OCI-M1 (cell line): ENCODE results near the gene CCDC80.
"Not testable (repeated sequence)": the region's sequence is repeated elsewhere in the genome, so short reads cannot be mapped to it uniquely, and the experiment has no call there.

Experiments used
- DNase-seq: peaks from one replicate; lab custom pipeline; 2025; lab: John Stamatoyannopoulos, UW

The CCDC80 gene

GRCh38 chr3:112583105-112583504 is 57.8 kb downstream of the CCDC80 start:
- DNase-seq = no peak

GRCh38 chr3:112582244-112582874 is 58.6 kb downstream of the CCDC80 start:
- peak; percentile 56 for DNase-seq

- no peak for DNase-seq
Observed at GRCh38 chr3:112579697-112580096, 61.2 kb downstream of the CCDC80 start.

- DNase-seq = peak; percentile 36
Observed at GRCh38 chr3:112579232-112579631, 61.7 kb downstream of the CCDC80 start.

- DNase-seq = no peak
Observed at GRCh38 chr3:112572701-112573100, 68.2 kb downstream of the CCDC80 start.

GRCh38 chr3:112569265-112569664 is 71.7 kb downstream of the CCDC80 start:
- peak; percentile 33 for DNase-seq

- DNase-seq = no peak
Observed at GRCh38 chr3:112568642-112569041, 72.3 kb downstream of the CCDC80 start.

GRCh38 chr3:112564940-112565305 is 76.0 kb downstream of the CCDC80 start:
- no peak for DNase-seq

- DNase-seq = not testable (repeated sequence)
Observed at GRCh38 chr3:112564247-112564939, 76.5 kb downstream of the CCDC80 start.

GRCh38 chr3:112561734-112562529 is 79.0 kb downstream of the CCDC80 start, which contains the start of the genes ATG3 and SLC35A5:
Gene ATG3 (minus strand): TSS chr3:112561962. CDS start chr3:112561528, 434 bp downstream.
Gene SLC35A5 (plus strand): TSS chr3:112562045. CDS start chr3:112563404, 1,359 bp downstream.
- peak; percentile 99 for DNase-seq

GRCh38 chr3:112561484-112561733 is 79.5 kb downstream of the CCDC80 start:
- DNase-seq = no peak

GRCh38 chr3:112560721-112561483 is 80.0 kb downstream of the CCDC80 start:
- DNase-seq = peak; percentile 84

- DNase-seq = peak; percentile 25
Observed at GRCh38 chr3:112560307-112560706, 80.6 kb downstream of the CCDC80 start.

GRCh38 chr3:112557976-112558375 is 83.0 kb downstream of the CCDC80 start:
- DNase-seq = peak; percentile 32

GRCh38 chr3:112555535-112556170 is 85.3 kb downstream of the CCDC80 start:
- no peak for DNase-seq

- no peak for DNase-seq
Observed at GRCh38 chr3:112550859-112551258, 90.1 kb downstream of the CCDC80 start.
